ENCODE results near the gene FAM180B. TPM values are rescaled to one million over a fixed set of nuclear protein-coding genes. Genes with fewer than 3 reads are reported as not detected.

Gene FAM180B
- total RNA-seq, 1 experiment from 2014 or later: not detected

DNA sequence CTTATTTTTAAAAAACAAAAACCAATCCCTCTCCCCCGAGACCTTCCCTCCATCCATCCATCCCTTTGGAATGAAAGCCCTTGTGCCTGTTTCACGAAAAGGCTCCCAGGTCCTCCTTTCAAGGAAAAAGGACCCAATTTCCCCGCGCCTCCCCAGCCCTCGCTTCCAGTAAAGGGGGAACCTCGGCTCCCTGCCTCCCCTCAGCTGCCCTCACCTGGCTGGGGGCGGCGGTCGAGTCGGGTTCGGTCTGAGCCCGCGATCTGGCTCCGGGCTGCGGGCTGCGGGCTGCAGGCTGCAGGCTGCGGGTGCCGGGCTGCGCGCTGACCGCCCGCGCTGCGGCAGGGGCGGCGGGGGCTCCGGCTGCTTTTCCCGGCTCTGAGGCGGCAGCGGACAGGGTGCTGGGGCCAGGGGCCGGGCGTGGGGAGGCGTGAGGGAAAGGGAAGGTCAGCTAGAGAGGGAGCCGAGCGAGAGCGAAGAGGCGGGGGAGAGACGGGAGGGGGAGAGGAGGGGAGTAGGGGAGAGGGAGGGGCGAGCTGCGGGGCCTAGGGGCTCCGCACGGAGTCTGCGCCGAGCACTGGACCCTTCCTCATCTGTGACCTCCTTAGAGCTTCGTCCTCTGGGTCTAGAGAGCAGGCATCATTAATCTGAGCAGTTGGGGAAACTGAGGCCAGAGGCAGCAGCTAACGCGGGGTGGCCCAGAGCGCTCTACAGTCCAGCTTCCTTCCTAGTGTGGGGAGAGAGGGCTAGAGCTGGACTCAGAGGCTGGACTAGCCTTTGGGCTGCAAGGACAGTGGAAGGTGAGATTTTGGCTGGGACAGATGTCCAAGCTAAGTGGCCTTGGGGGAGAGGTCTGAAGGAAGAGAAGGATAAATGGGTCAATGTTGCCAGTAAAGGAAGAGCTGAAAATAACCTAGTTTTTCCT lies 7.7 kb downstream of the FAM180B start, which contains the start of gene C1QTNF4:
C1QTNF4 (minus strand) TSS at position 478 of the 922 bp plus-strand sequence. CDS start 3,601 bp downstream, outside the sequence.
- Mint-ChIP-seq H3K27me3 (ENCODE audit: insufficient read depth, unreplicated experiment) (peaks cover 34% of the 10 kb centered on the region), H3K27ac (ENCODE audit: low read depth, unreplicated experiment) (no peak within 1 kb of the TSS), H3K4me3 (ENCODE audit: unreplicated experiment) (no peak within 1 kb of the TSS), H3K9me3 (ENCODE audit: unreplicated experiment) (no peaks in the 10 kb centered on the region), H3K36me3 (ENCODE audit: insufficient read depth, unreplicated experiment) (no peaks in the 10 kb centered on the region), H3K4me1 (ENCODE audit: insufficient read depth, unreplicated experiment) (no peaks in the 10 kb centered on the region)
- ChIA-PET POLR2A (interaction anchor here (1.4 kb wide), 1 partner anchor 9 kb away, joined by 3 read pairs; no protein-coding TSS in a partner anchor), CTCF (interaction anchor here (0.7 kb wide), 1 partner anchor 16 kb away, joined by 3 read pairs; the partner anchor contains the start of genes KBTBD4 and NDUFS3)
- intact Hi-C loops (cut with micrococcal nuclease): no loop called here
- no peak for DNase-seq (ENCODE audit: unreplicated experiment)
- BruUV-seq (replicated peaks): no TSS peak
- TF ChIP-seq, protein P1, sequence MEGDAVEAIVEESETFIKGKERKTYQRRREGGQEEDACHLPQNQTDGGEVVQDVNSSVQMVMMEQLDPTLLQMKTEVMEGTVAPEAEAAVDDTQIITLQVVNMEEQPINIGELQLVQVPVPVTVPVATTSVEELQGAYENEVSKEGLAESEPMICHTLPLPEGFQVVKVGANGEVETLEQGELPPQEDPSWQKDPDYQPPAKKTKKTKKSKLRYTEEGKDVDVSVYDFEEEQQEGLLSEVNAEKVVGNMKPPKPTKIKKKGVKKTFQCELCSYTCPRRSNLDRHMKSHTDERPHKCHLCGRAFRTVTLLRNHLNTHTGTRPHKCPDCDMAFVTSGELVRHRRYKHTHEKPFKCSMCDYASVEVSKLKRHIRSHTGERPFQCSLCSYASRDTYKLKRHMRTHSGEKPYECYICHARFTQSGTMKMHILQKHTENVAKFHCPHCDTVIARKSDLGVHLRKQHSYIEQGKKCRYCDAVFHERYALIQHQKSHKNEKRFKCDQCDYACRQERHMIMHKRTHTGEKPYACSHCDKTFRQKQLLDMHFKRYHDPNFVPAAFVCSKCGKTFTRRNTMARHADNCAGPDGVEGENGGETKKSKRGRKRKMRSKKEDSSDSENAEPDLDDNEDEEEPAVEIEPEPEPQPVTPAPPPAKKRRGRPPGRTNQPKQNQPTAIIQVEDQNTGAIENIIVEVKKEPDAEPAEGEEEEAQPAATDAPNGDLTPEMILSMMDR (IDR thresholded peaks at IDR 0.05; ENCODE audit: unreplicated experiment): no peak

DNA sequence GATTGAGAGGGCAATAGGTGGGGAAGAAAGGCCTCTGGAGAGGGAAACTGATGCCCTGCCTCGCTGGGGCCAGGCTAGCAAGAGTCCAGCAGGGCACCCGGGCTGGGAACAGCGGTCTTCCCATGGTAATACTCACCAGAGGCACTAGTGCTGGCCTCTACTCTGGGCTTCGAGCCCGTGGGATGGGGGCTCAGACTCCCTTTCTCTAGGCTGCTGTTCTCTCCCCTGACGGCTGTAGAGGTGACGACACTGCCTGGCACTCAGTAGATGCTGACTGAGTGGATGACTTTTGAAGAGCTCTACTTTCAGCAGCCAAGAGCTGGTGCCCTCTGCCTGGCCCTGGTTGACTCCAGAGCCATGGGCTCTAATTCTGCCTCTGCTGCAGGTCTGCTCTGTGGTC lies 8.6 kb downstream of the FAM180B start:
- Mint-ChIP-seq H3K4me3 (ENCODE audit: unreplicated experiment) (no peak overlapping the region), H3K36me3 (ENCODE audit: insufficient read depth, unreplicated experiment) (no peaks in the 10 kb centered on the region), H3K4me1 (ENCODE audit: insufficient read depth, unreplicated experiment) (no peaks in the 10 kb centered on the region), H3K27ac (ENCODE audit: low read depth, unreplicated experiment) (no peak overlapping the region), H3K27me3 (ENCODE audit: insufficient read depth, unreplicated experiment) (peaks cover 34% of the 10 kb centered on the region), H3K9me3 (ENCODE audit: unreplicated experiment) (no peaks in the 10 kb centered on the region)
- TF ChIP-seq, protein P1 (IDR thresholded peaks at IDR 0.05; ENCODE audit: unreplicated experiment): no peak
- POLR2A ChIA-PET: interaction anchor here (0.9 to 1.2 kb wide), 4 partner anchors 12 to 26 kb away, joined by 3 to 4 read pairs (median 3); no protein-coding TSS in a partner anchor
- DNase-seq (ENCODE audit: unreplicated experiment): no peak
- CTCF ChIA-PET: interaction anchor here (0.5 kb wide), 1 partner anchor 1328 kb away, joined by 3 read pairs; no protein-coding TSS in a partner anchor
- no TSS peak for BruUV-seq (replicated peaks)
- intact Hi-C loops (cut with micrococcal nuclease): no loop called here

DNA sequence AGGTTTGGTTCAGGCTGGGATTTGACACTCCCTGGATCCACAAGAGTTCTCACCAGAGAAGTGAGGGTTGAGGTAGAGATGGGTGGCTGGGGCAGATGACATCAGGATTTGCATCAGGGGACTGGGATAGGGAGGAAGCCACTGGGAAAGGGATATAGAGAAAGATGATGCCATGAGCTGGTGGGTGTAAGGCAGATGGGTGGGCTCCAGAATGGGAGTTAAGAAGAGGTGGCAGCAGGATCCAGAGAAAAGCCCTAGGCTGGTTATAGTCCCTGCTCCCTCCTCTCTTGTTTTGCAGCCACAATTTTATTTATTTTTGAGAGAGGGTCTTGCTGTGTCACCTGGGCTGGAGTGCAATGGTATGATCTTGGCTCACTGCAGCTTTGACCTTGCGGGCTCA lies 9.5 kb downstream of the FAM180B start:
- Mint-ChIP-seq H3K27ac (ENCODE audit: low read depth, unreplicated experiment) (no peak overlapping the region), H3K27me3 (ENCODE audit: insufficient read depth, unreplicated experiment) (peaks cover 34% of the 10 kb centered on the region), H3K4me1 (ENCODE audit: insufficient read depth, unreplicated experiment) (no peaks in the 10 kb centered on the region), H3K4me3 (ENCODE audit: unreplicated experiment) (no peak overlapping the region), H3K36me3 (ENCODE audit: insufficient read depth, unreplicated experiment) (no peaks in the 10 kb centered on the region), H3K9me3 (ENCODE audit: unreplicated experiment) (no peaks in the 10 kb centered on the region)
- TF ChIP-seq, protein P1 (IDR thresholded peaks at IDR 0.05; ENCODE audit: unreplicated experiment): no peak
- DNase-seq (ENCODE audit: unreplicated experiment): no peak
- ChIA-PET CTCF (interaction anchor here (0.6 kb wide), 1 partner anchor 163 kb away, joined by 3 read pairs; no protein-coding TSS in a partner anchor), POLR2A (interaction anchor here (0.9 to 1.2 kb wide), 5 partner anchors 11 to 25 kb away, joined by 3 to 4 read pairs (median 3); partner anchors contain the start of genes KBTBD4 and NDUFS3)
- intact Hi-C loops (cut with micrococcal nuclease): no loop called here
- no TSS peak for BruUV-seq (replicated peaks)

DNA sequence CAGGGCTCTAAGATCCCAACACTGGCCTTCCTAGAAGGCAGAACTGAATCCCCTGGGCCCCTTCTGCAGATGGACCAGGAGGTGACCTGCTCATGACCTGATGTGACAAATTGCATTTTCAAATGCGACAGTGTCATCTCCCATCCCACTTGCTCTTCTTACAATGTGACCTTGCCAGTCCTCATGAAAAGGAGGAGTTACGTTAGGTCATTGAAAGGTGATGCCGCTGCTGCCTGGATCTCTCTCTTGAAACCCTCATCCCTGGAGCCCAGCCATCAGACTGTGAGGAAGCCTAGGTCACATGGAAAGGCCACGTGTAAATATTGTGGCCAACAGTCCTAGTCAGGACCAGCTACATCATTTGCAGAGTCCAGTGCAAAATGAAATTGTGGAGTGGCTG lies 13.4 kb downstream of the FAM180B start:
- no peaks in the 10 kb centered on the region for H3K36me3 Mint-ChIP-seq (ENCODE audit: insufficient read depth, unreplicated experiment)
- TF ChIP-seq, protein P1 (IDR thresholded peaks at IDR 0.05; ENCODE audit: unreplicated experiment): no peak
- CTCF ChIA-PET: no interaction called here
- no peak overlapping the region for H3K4me3 Mint-ChIP-seq (ENCODE audit: unreplicated experiment)
- POLR2A ChIA-PET: no interaction called here
- no TSS peak for BruUV-seq (replicated peaks)
- no peaks in the 10 kb centered on the region for H3K9me3 Mint-ChIP-seq (ENCODE audit: unreplicated experiment)
- no peak overlapping the region for H3K27ac Mint-ChIP-seq (ENCODE audit: low read depth, unreplicated experiment)
- intact Hi-C loops (cut with micrococcal nuclease): no loop called here
- no peaks in the 10 kb centered on the region for H3K4me1 Mint-ChIP-seq (ENCODE audit: insufficient read depth, unreplicated experiment)
- H3K27me3 Mint-ChIP-seq (ENCODE audit: insufficient read depth, unreplicated experiment): peaks cover 13% of the 10 kb centered on the region
- DNase-seq (ENCODE audit: unreplicated experiment): no peak
